Peyer's patch (tissue), 4 donors: ENCODE measurements around the gene DOCK3.
"Not testable (repeated sequence)": the region's sequence is repeated elsewhere in the genome, so short reads cannot be mapped to it uniquely, and the experiment has no call there.

Source experiments
- CTCF ChIP-seq, 6 experiments: fragments of 450-650 bp in 4 of 6; fragments of 200-600 bp in 2 of 6; sonication (generic) in 1 of 6; IDR thresholded peaks; one replicate each; pipeline ENCODE4 v1.5.1; 2017 to 2019; ENCODE audit warnings: antibody characterized with exemption in 6 of 6, mild to moderate bottlenecking in 3 of 6, moderate library complexity in 1 of 6
- POLR2A ChIP-seq, 2 donors: fragments of 450-650 bp; IDR thresholded peaks; one replicate each; pipeline ENCODE4 v1.5.1; 2017; ENCODE audit warnings: antibody characterized with exemption in 2 of 2, mild to moderate bottlenecking in 2 of 2, moderate library complexity in 2 of 2

DNA sequence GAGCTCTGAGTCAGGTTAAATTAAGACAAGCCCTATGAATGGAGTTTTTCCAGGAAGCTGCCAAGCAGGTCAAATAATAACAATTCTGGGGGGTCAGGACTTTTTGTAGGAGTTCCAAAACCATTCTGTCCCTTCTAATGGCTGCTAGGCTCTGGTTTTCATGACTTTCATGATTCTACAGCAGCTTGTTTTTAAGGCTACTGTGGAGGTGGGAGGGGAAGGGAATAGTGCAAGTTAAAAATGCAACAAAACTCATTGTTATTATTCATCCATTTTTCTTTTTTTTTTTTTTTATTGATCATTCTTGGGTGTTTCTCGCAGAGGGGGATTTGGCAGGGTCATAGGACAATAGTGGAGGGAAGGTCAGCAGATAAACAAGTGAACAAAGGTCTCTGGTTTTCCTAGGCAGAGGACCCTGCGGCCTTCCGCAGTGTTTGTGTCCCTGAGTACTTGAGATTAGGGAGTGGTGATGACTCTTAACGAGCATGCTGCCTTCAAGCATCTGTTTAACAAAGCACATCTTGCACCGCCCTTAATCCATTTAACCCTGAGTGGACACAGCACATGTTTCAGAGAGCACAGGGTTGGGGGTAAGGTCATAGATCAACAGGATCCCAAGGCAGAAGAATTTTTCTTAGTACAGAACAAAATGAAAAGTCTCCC, 633.3 kb downstream of the DOCK3 start:
- not testable (repeated sequence) for TF ChIP-seq CTCF, POLR2A (IDR thresholded peaks at IDR 0.05)
